ENCODE data around the gene TMEM170B.

Gene TMEM170B

GRCh38 chr6:11623272-11623671 lies 85.7 kb downstream of the TMEM170B start:
- no peak for DNase-seq (ENCODE audit: low read depth)
- no peak overlapping the region for H3K4me3 ChIP-seq (ENCODE audit: low read length)
- no peak for TF ChIP-seq CTCF (IDR thresholded peaks at IDR 0.05; ENCODE audit: insufficient read depth, low read depth, low read length, missing control alignments)

- H3K4me3 ChIP-seq (ENCODE audit: low read length), result no peak overlapping the region
- no peak for TF ChIP-seq CTCF (IDR thresholded peaks at IDR 0.05; ENCODE audit: insufficient read depth, low read depth, low read length, missing control alignments)
- DNase-seq (ENCODE audit: low read depth), result no peak
Observed at GRCh38 chr6:11625302-11625701, 87.8 kb downstream of the TMEM170B start.

GRCh38 chr6:11626356-11626755 lies 88.8 kb downstream of the TMEM170B start:
- no peak for DNase-seq (ENCODE audit: low read depth)
- no peak overlapping the region for H3K4me3 ChIP-seq (ENCODE audit: low read length)
- TF ChIP-seq CTCF (IDR thresholded peaks at IDR 0.05; ENCODE audit: insufficient read depth, low read depth, low read length, missing control alignments), result no peak

- no peak overlapping the region for H3K4me3 ChIP-seq (ENCODE audit: low read length)
- DNase-seq (ENCODE audit: low read depth), result no peak
- no peak for TF ChIP-seq CTCF (IDR thresholded peaks at IDR 0.05; ENCODE audit: insufficient read depth, low read depth, low read length, missing control alignments)
Observed at GRCh38 chr6:11628562-11628961, 91.0 kb downstream of the TMEM170B start.

GRCh38 chr6:11631008-11631407 lies 93.5 kb downstream of the TMEM170B start:
- TF ChIP-seq CTCF (IDR thresholded peaks at IDR 0.05; ENCODE audit: insufficient read depth, low read depth, low read length, missing control alignments), result no peak
- H3K4me3 ChIP-seq (ENCODE audit: low read length), result no peak overlapping the region
- no peak for DNase-seq (ENCODE audit: low read depth)

- no peak for DNase-seq (ENCODE audit: low read depth)
- TF ChIP-seq CTCF (IDR thresholded peaks at IDR 0.05; ENCODE audit: insufficient read depth, low read depth, low read length, missing control alignments), result no peak
- no peak overlapping the region for H3K4me3 ChIP-seq (ENCODE audit: low read length)
Observed at GRCh38 chr6:11631539-11631938, 94.0 kb downstream of the TMEM170B start.

- DNase-seq (ENCODE audit: low read depth), result peak; percentile 88
- TF ChIP-seq CTCF (IDR thresholded peaks at IDR 0.05; ENCODE audit: insufficient read depth, low read depth, low read length, missing control alignments), result no peak
- H3K4me3 ChIP-seq (ENCODE audit: low read length), result no peak overlapping the region
Observed at GRCh38 chr6:11632231-11632630, 94.7 kb downstream of the TMEM170B start.
